Measurements from ENCODE around the gene GSE1.

GSE1 gene

DNA sequence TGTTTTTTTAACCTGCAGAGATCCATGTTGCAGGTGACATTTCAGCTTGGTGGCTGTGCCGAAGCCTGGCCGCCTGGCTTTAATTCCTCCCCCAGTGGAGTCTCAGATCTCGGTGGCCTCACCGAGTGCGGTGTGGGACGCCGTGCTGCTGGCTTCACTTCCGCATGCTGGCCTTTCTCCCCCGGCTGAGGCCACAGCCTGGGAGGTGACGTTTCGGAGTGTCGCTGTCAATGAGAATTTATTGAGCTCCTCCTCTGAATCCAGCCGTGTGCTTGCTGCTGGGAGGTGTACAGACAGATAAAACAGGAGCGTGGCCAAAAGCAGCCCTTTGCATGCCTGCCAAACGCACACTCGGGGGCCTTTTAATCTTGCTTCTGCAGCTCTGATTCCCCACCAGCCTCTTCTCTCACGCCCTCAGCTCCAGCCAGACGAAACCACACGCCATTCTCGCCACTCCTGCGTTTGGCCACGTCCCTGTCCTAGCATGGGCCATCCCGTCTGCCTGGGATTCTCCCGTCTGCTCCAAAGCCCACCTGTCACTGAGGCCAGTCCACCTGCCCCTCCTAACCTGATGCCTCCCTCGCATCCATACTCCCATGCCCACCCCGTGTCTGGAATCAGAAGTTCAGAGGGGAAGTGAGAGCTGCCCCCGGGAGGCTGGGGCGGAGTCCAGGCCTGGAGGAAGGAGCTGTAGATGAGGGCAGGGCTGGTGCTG lies 3.6 kb downstream of the GSE1 start:
- TF ChIP-seq, protein P1, sequence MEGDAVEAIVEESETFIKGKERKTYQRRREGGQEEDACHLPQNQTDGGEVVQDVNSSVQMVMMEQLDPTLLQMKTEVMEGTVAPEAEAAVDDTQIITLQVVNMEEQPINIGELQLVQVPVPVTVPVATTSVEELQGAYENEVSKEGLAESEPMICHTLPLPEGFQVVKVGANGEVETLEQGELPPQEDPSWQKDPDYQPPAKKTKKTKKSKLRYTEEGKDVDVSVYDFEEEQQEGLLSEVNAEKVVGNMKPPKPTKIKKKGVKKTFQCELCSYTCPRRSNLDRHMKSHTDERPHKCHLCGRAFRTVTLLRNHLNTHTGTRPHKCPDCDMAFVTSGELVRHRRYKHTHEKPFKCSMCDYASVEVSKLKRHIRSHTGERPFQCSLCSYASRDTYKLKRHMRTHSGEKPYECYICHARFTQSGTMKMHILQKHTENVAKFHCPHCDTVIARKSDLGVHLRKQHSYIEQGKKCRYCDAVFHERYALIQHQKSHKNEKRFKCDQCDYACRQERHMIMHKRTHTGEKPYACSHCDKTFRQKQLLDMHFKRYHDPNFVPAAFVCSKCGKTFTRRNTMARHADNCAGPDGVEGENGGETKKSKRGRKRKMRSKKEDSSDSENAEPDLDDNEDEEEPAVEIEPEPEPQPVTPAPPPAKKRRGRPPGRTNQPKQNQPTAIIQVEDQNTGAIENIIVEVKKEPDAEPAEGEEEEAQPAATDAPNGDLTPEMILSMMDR (conservative IDR thresholded peaks at IDR 0.05; ENCODE audit: low read depth, low read length): no peak
- DNase-seq (ENCODE audit: low read depth): peak; percentile 35
- no peak overlapping the region for H3K4me3 ChIP-seq (ENCODE audit: low read depth, low read length)

DNA sequence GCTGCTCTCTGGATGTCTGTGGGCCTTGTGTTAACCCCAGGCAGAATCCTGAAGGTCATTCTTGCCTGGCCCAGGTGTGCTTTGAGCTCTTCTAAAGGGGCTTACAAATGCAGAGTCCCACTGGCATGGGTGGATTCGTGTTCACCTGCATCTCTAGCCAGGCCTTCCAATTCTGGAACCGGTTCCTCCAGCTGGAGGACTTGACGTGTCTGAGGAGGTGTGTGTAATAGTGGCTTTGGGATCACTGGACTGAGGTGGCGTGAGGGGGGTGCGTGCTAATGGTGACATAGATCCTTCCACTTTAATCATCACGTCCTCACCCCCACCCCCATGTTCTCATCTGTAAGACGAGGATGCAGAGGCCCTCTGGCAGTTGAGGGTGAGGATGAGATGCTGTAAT lies 4.8 kb downstream of the GSE1 start:
- no peak for DNase-seq (ENCODE audit: low read depth)
- no peak overlapping the region for H3K4me3 ChIP-seq (ENCODE audit: low read depth, low read length)
- TF ChIP-seq, protein P1 (conservative IDR thresholded peaks at IDR 0.05; ENCODE audit: low read depth, low read length): no peak

DNA sequence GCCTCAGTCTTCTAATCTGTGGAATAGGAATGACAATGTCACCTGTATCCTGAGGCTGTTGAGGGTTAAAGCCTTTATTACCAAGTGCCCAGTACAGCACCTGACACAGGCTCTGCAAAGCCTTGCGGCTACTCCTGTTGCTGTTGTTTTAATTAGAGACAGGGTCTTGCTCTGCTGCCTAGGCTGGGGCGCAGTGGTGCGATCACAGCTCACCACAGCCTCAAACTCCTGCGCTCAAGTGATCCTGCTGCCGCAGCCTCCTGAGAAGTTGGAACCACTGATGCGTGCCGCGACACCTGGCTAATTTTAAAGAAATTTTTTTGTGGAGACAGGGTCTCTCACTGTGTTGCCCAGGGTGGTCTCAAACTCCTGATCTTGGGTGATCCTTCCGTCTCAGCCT lies 5.4 kb downstream of the GSE1 start:
- no peak overlapping the region for H3K4me3 ChIP-seq (ENCODE audit: low read depth, low read length)
- no peak for DNase-seq (ENCODE audit: low read depth)
- TF ChIP-seq, protein P1 (conservative IDR thresholded peaks at IDR 0.05; ENCODE audit: low read depth, low read length): no peak

DNA sequence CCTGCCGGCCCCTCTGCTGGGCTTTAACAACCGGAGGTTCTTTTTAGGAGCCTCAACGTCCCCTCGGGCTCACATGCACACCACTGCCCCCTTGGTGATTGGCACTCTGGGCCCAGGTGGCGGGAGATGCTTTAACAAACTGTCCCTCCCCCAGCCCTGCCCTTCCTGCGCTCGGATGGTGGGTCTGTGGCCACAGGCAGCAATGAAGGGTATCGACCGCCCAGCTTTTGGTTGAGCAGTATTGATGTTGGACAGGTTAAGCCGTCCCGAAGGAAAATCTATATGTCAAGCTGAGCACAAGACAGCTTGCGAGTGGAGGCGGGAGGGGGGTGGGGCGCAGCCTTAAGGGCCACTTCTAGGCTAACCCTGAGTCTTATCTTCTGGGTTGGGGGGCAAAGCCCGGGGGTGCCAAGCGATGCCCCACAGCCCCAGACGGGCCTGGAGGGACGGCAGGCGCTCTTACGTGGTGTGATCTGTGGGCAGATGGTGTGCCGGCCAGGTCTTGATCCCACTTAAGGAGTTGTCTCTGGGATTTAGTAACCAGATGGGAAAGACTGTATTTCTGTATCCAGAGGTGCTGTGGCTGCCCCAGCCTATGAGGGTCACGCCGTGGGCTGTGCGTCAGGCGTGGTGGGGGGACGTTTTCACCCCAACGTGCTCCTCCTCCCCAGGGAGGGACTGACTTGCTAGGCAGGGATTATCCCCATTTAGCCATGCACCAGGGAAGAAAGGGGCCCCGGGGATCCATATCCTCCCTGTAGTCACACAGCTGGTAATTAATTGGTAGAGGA lies 6.2 kb downstream of the GSE1 start:
- DNase-seq (ENCODE audit: low read depth): no peak
- TF ChIP-seq, protein P1 (conservative IDR thresholded peaks at IDR 0.05; ENCODE audit: low read depth, low read length): no peak
- no peak overlapping the region for H3K4me3 ChIP-seq (ENCODE audit: low read depth, low read length)

DNA sequence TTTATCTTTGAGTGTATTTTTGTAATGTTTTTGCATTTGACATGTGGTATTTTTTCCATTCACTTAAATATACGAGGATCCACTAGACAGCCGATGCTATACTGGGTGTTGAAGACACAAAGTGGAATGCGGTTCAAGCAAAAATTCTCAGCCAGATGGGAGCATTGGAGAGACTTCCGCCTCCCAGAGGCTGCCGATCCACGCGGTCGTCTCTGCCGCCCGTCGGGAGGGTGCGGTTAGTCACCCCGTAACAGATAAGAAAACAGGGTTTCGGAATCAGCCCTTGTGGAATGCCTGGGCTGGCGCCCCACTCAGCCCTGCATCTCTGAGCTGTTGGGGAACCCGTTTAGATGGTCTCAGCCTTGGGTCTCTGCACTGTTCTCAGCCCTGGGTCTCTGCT lies 7.3 kb downstream of the GSE1 start:
- TF ChIP-seq, protein P1 (conservative IDR thresholded peaks at IDR 0.05; ENCODE audit: low read depth, low read length): no peak
- DNase-seq (ENCODE audit: low read depth): no peak
- H3K4me3 ChIP-seq (ENCODE audit: low read depth, low read length): no peak overlapping the region

DNA sequence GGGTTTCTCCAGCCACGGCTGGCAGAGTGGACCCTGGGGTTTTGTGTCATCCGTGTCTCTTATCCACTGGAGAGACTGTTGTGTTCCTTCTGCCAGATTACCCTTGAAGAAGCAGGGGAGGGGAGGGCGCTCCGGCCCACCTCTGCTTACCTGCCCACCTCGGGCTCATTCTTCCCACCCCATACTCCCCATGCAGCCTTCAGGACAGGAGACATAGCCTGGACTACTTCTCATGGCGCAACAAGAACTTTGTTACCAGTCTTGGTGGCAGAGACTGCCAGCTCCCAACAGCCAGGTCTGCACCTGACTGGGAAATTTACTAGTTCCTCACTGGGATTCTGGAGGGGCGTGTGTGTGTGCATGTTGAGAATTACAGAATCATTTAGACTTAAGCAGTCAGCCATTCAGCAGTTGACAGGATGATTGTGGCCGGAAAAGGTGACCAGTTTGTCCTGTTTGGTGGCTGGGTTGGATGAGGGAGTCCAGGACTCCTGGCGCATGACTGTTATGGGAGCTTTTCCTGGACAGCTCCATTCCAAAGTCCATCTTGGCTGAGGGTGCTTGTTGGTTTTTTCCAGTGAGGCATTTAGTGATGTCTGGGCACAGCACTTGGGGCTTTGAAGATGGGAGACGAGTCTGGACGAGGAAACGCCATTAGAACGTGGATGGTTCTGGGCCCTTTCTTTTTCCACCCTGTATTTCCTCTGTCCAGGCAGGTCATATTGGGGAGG lies 8.7 kb downstream of the GSE1 start:
- TF ChIP-seq, protein P1 (conservative IDR thresholded peaks at IDR 0.05; ENCODE audit: low read depth, low read length): no peak
- no peak for DNase-seq (ENCODE audit: low read depth)
- no peak overlapping the region for H3K4me3 ChIP-seq (ENCODE audit: low read depth, low read length)
